ENCODE measurements around the gene SNX33.

DNA sequence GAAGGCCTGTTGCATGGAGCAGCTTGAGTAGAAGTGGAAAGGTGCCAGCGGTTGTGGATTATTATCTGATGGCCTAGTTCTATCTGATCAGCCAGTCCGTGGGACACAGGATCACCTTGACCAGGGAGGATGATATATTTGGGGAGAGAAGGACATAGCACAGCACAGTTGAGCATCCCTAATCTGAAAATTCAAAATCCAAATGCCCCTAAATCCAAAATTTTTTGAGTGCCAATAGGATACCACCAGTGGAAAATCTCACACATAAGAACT lies 58.9 kb downstream of the SNX33 start:
- TF ChIP-seq, protein P1, sequence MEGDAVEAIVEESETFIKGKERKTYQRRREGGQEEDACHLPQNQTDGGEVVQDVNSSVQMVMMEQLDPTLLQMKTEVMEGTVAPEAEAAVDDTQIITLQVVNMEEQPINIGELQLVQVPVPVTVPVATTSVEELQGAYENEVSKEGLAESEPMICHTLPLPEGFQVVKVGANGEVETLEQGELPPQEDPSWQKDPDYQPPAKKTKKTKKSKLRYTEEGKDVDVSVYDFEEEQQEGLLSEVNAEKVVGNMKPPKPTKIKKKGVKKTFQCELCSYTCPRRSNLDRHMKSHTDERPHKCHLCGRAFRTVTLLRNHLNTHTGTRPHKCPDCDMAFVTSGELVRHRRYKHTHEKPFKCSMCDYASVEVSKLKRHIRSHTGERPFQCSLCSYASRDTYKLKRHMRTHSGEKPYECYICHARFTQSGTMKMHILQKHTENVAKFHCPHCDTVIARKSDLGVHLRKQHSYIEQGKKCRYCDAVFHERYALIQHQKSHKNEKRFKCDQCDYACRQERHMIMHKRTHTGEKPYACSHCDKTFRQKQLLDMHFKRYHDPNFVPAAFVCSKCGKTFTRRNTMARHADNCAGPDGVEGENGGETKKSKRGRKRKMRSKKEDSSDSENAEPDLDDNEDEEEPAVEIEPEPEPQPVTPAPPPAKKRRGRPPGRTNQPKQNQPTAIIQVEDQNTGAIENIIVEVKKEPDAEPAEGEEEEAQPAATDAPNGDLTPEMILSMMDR (IDR thresholded peaks at IDR 0.05) = no peak
- no peak for TF ChIP-seq SOX15 (CRISPR knock-in tag; IDR thresholded peaks at IDR 0.05)
- no peak for TF ChIP-seq STAT6 (CRISPR knock-in tag; conservative IDR thresholded peaks at IDR 0.05; ENCODE audit: low read depth)
- no peak for TF ChIP-seq ETV6 (CRISPR knock-in tag; IDR thresholded peaks at IDR 0.05)

All from WTC11 (cell line).